ENCODE results near the gene SELENON. TPM values are rescaled to one million over a fixed set of nuclear protein-coding genes. Genes with fewer than 3 reads are reported as not detected.

The SELENON gene
- total RNA-seq, 4 donors from 2014 or later, result 20.0 to 51.0 (median 43.3) TPM

DNA sequence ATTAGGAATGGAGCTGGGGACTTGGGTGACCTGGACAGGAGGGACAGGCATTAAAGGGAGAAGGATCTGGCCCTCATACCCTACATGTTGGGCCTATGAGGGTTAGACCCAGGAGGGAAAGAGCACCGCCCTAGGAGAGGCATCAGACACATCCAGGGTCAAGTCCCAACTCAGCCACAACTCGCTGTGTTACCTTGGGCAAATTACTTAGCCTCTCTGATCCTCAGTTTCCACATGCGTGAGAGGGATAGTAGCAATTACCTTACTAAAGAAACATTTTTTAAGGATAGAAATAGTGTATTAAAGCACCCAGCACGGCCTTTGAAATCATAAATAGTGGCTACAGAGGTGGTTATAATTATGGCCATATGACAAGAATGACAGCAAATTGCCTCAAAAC, 20.1 kb upstream of the SELENON start:
- DNase-seq (no peak), ATAC-seq (no peak)
- H3K27me3 ChIP-seq, result no peaks in the 10 kb centered on the region
- H3K9me3 ChIP-seq, result no peaks in the 10 kb centered on the region
- intact Hi-C loops (cut with DNase I; ENCODE audit: low total_unique reads), result no loop called here
- H3K27ac ChIP-seq, result no peak overlapping the region
- no peaks in the 10 kb centered on the region for H3K36me3 ChIP-seq
- H3K4me3 ChIP-seq, result no peak overlapping the region
- H3K4me1 ChIP-seq, result peaks cover 5 to 16% of the 10 kb centered on the region in 2 donors
- in situ Hi-C loops (cut with MboI; ENCODE audit: low sequenced_read_pairs in 4 of 4), result no loop called here
- TF ChIP-seq, protein P1, sequence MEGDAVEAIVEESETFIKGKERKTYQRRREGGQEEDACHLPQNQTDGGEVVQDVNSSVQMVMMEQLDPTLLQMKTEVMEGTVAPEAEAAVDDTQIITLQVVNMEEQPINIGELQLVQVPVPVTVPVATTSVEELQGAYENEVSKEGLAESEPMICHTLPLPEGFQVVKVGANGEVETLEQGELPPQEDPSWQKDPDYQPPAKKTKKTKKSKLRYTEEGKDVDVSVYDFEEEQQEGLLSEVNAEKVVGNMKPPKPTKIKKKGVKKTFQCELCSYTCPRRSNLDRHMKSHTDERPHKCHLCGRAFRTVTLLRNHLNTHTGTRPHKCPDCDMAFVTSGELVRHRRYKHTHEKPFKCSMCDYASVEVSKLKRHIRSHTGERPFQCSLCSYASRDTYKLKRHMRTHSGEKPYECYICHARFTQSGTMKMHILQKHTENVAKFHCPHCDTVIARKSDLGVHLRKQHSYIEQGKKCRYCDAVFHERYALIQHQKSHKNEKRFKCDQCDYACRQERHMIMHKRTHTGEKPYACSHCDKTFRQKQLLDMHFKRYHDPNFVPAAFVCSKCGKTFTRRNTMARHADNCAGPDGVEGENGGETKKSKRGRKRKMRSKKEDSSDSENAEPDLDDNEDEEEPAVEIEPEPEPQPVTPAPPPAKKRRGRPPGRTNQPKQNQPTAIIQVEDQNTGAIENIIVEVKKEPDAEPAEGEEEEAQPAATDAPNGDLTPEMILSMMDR (IDR thresholded peaks at IDR 0.05 in 4 of 5, conservative IDR thresholded peaks at IDR 0.05 in 1 of 5), result no peak
- no peak for TF ChIP-seq POLR2A (IDR thresholded peaks at IDR 0.05)

DNA sequence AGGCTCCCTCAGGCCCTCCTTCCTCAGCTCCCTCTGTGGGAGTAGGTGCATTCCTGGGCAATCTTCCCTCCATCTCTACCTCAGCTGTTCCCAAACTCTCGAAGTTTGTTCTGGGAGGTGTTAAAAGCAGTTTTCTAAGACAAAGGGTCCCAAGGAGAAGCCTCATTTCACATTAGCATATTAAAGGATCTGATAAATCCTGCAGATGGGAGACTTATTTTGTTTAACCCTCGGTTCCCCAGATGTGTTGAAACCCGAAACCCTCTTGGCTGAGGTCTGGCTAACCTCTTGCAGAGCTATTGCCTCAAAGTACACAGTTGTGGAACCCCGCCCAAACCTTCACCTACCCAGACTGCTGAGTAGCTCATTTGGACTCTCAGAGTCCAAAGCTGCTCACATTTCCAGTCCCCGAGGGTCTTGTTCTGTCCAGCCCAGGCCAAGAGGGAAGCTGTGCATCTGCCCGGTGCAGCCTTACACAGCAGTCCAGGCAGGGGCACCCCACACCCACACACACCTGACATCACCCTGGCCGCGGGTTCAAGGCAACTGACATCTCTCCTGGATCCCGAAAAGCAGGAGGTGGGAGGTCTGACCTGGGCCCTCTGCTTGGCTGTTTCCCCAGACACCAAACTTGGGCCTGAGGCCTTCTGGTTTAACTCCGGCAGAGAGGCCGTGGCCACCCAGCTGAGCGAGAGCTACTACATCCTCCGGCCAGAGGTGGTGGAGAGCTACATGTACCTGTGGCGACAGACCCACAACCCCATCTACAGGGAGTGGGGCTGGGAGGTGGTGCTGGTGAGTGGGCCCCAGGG, 19.5 kb upstream of the SELENON start:
- no peak for ATAC-seq
- TF ChIP-seq, protein P1 (IDR thresholded peaks at IDR 0.05 in 4 of 5, conservative IDR thresholded peaks at IDR 0.05 in 1 of 5), result no peak
- TF ChIP-seq POLR2A (IDR thresholded peaks at IDR 0.05), result no peak
- Histone ChIP-seq H3K36me3 (no peaks in the 10 kb centered on the region), H3K9me3 (no peaks in the 10 kb centered on the region), H3K27me3 (no peaks in the 10 kb centered on the region), H3K4me1 (peaks cover 11 to 23% of the 10 kb centered on the region in 2 donors), H3K4me3 (no peak overlapping the region), H3K27ac (no peak overlapping the region)
- DNase-seq, result no peak
- intact Hi-C loops (cut with DNase I; ENCODE audit: low total_unique reads) (no loop called here), in situ Hi-C loops (cut with MboI; ENCODE audit: low sequenced_read_pairs in 4 of 4) (no loop called here)

DNA sequence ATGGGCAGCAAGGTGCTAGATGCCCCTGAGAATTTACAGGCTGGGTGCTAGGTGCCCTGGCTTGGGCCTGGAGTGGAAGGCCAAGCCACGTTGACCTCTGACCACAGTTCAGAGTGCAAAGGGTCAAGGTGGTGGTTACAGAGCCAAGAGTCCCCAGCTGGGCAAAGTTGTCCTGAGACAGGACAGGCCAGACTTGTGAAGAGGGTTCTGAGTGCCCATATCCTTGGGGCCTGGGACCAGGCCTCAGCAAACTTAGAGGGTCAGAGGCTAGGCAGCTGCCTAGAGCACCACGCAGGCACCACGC, 18.9 kb upstream of the SELENON start:
- TF ChIP-seq, protein P1 (IDR thresholded peaks at IDR 0.05 in 4 of 5, conservative IDR thresholded peaks at IDR 0.05 in 1 of 5), result no peak
- TF ChIP-seq POLR2A (IDR thresholded peaks at IDR 0.05), result no peak
- Histone ChIP-seq H3K4me3 (no peak overlapping the region), H3K4me1 (peaks cover 17 to 28% of the 10 kb centered on the region in 2 donors), H3K27ac (no peak overlapping the region), H3K27me3 (no peaks in the 10 kb centered on the region), H3K36me3 (no peaks in the 10 kb centered on the region), H3K9me3 (no peaks in the 10 kb centered on the region)
- no peak for DNase-seq
- no peak for ATAC-seq
- intact Hi-C loops (cut with DNase I; ENCODE audit: low total_unique reads) (no loop called here), in situ Hi-C loops (cut with MboI; ENCODE audit: low sequenced_read_pairs in 4 of 4) (no loop called here)

DNA sequence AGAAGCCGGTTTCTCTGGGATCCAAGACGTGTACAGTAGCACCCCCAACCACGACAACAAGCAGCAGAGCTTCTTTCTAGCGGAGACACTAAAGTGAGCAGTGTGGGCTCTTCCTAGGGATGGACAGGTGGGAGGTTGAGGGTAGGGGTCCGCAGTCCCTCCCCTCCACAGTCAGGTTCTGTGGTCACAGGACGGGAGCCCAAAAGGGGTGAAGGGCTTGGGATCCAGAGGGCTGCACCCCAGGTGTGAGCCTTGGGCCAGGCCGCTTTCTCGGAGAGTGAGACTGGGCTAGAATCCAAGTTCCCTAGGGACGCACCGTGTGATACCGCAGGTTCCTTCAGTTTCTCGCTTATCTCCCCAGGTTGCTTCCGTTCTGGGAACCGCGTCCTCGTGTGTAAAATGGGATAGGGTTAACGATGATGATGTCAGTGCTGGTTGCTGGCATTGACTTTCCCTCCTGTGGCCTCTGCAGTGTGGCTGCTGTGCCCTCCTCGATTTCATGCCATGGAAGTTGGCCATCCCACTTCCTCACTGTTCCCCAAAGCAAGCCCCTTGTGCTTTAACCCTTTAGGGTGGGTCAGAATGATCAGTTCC, 17.3 kb upstream of the SELENON start:
- Histone ChIP-seq H3K36me3 (no peaks in the 10 kb centered on the region), H3K9me3 (no peaks in the 10 kb centered on the region), H3K27ac (no peak overlapping the region), H3K4me1 (peaks cover 33 to 44% of the 10 kb centered on the region in 2 donors), H3K27me3 (no peaks in the 10 kb centered on the region), H3K4me3 (no peak overlapping the region)
- no peak for DNase-seq
- ATAC-seq, result no peak
- in situ Hi-C loops (cut with MboI; ENCODE audit: low sequenced_read_pairs in 4 of 4), result no loop called here
- intact Hi-C loops (cut with DNase I; ENCODE audit: low total_unique reads), result no loop called here
- no peak for TF ChIP-seq POLR2A (IDR thresholded peaks at IDR 0.05)
- TF ChIP-seq, protein P1 (IDR thresholded peaks at IDR 0.05 in 4 of 5, conservative IDR thresholded peaks at IDR 0.05 in 1 of 5), result no peak

Data from gastrocnemius medialis (tissue), 4 donors.